Measurements from ENCODE around the gene UBAP2L. TPM values are rescaled to one million over a fixed set of nuclear protein-coding genes. Genes with fewer than 3 reads are reported as not detected.
A peak's percentile ranks its signal among the peaks of the same experiment; 100 is the strongest.

The UBAP2L gene
- total and polyA plus RNA-seq, 9 of the 15 experiments (the other 6 are each of a cell fraction or from before 2014, with no cell fraction given), result 75.0 to 245 (median 119) TPM

DNA sequence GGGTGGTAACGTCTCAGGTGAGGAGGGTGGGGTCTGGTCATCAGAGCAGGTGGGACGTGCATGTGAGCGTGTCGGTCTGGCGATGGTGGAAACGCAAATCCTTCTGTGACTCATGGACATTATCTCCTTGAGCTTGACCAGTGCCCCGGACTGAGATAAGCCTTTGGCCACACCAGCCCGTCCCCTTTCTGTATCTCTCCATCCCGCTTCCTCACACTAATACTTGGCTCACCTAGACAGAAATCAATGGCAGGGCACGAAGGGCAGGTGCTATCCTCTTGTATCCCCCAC, 92.3 kb downstream of the UBAP2L start:
- Histone ChIP-seq H3K4me3 (no peak overlapping the region), H3K36me3 (ENCODE audit: control insufficient read depth, insufficient read depth, low read length) (no peaks in the 10 kb centered on the region), H3K79me2 (ENCODE audit: control insufficient read depth, insufficient read depth, low read length) (no peaks in the 10 kb centered on the region), H3K9ac (ENCODE audit: insufficient read depth in 1 of 2, low read depth in 2 of 2, low read length in 2 of 2) (no peak overlapping the region), H3K27ac (ENCODE audit: extremely low read depth, low read depth, low read length) (no peak overlapping the region; the same call in 2 of the 3 replicates), H3K4me1 (replicated peaks in 1 of 2; ENCODE audit: control insufficient read depth in 2 of 2, insufficient read depth in 2 of 2, low read length in 2 of 2) (peaks cover 19 to 23% of the 10 kb centered on the region in 2 experiments; a peak in 4 of 5 replicates), H3K9me1 (ENCODE audit: control insufficient read depth, insufficient read depth, low read length) (no peaks in the 10 kb centered on the region), H3K27me3 (ENCODE audit: control insufficient read depth in 2 of 2, insufficient read depth in 2 of 2, low read length in 2 of 2) (no peaks in the 10 kb centered on the region), H2AFZ (ENCODE audit: low read depth, low read length) (peak overlapping the region; percentile 56; the same call in 1 of the 2 replicates), H3K4me2 (ENCODE audit: insufficient read depth, low read length) (peak overlapping the region; percentile 80), H3K9me3 (replicated peaks; ENCODE audit: control insufficient read depth, insufficient read depth, low read depth, low read length) (peaks cover 10% of the 10 kb centered on the region), H4K20me1 (replicated peaks; ENCODE audit: control insufficient read depth, insufficient read depth, low read length) (no peaks in the 10 kb centered on the region)
- ChIA-PET POLR2A (interaction anchor here (0.6 kb wide), 1 partner anchor 1691 kb away, joined by 3 read pairs; no protein-coding TSS in a partner anchor), CTCF (ENCODE audit: low intra/inter-chr PET ratio) (no interaction called here)
- peak; percentile 76 for FAIRE-seq
- in situ Hi-C loops (cut with MboI) (no loop called here), intact Hi-C loops (cut with micrococcal nuclease) (no loop called here)
- DNase-seq (ENCODE audit: extremely low read depth in 1 of 4, low spot score in 3 of 4), result peak; percentile 57 to 85 (median 70)
- WGBS (ENCODE audit: insufficient coverage, low coverage, missing lambda C conversion rate), result 0% methylated on average over 10 of the region's 10 CpGs
- ATAC-seq, result peak; percentile 92
- no TSS peak for BruUV-seq (replicated peaks)
- TF ChIP-seq HDAC2 (IDR thresholded peaks at IDR 0.05) (peak; percentile 80), SMARCA4 (IDR thresholded peaks at IDR 0.05) (peak; percentile 94), ARID1B (IDR thresholded peaks at IDR 0.05) (peak; percentile 94), NCOR1 (IDR thresholded peaks at IDR 0.05) (peak; percentile 72), POLR2AphosphoS5 (IDR thresholded peaks at IDR 0.05; ENCODE audit: control insufficient read depth, insufficient read depth, low read depth, low read length) (0 out of 2 replicates have a peak, but pooled peaks have one; percentile 23), CBFA2T3 (IDR thresholded peaks at IDR 0.05) (peak; percentile 90), GATAD2B (IDR thresholded peaks at IDR 0.05; ENCODE audit: borderline replicate concordance) (peak; percentile 80), STAT5A (IDR thresholded peaks at IDR 0.05; ENCODE audit: borderline replicate concordance, low read length) (peak; percentile 44; the same call in 1 of the 2 replicates), NR2C1 (IDR thresholded peaks at IDR 0.05) (no peak), NR2C1 (tag; IDR thresholded peaks at IDR 0.05) (0 out of 2 replicates have a peak, but pooled peaks have one; percentile 42), SMARCB1 (IDR thresholded peaks at IDR 0.05; ENCODE audit: insufficient read length, low read depth) (peak; percentile 52), ATF7 (IDR thresholded peaks at IDR 0.05) (0 out of 2 replicates have a peak, but pooled peaks have one; percentile 40), TRIM24 (IDR thresholded peaks at IDR 0.05) (peak in 1 of 2 experiments; percentile 45; a peak in 1 of 4 replicates), MYBL2 (IDR thresholded peaks at IDR 0.05; ENCODE audit: low read depth) (no peak), MYBL2 (CRISPR knock-in tag; IDR thresholded peaks at IDR 0.05; ENCODE audit: borderline replicate concordance) (no peak), FOS (IDR thresholded peaks at IDR 0.05; ENCODE audit: extremely low read depth, insufficient read length) (peak; percentile 51), GATAD2A (IDR thresholded peaks at IDR 0.05) (0 out of 2 replicates have a peak, but pooled peaks have one; percentile 8)
- TF ChIP-seq, protein P1, sequence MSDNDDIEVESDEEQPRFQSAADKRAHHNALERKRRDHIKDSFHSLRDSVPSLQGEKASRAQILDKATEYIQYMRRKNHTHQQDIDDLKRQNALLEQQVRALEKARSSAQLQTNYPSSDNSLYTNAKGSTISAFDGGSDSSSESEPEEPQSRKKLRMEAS (CRISPR knock-in tag; IDR thresholded peaks at IDR 0.05), result no peak
- TF ChIP-seq, protein P2, sequence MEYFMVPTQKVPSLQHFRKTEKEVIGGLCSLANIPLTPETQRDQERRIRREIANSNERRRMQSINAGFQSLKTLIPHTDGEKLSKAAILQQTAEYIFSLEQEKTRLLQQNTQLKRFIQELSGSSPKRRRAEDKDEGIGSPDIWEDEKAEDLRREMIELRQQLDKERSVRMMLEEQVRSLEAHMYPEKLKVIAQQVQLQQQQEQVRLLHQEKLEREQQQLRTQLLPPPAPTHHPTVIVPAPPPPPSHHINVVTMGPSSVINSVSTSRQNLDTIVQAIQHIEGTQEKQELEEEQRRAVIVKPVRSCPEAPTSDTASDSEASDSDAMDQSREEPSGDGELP (CRISPR knock-in tag; IDR thresholded peaks at IDR 0.05; ENCODE audit: borderline replicate concordance), result no peak
- TF ChIP-seq, protein P3, sequence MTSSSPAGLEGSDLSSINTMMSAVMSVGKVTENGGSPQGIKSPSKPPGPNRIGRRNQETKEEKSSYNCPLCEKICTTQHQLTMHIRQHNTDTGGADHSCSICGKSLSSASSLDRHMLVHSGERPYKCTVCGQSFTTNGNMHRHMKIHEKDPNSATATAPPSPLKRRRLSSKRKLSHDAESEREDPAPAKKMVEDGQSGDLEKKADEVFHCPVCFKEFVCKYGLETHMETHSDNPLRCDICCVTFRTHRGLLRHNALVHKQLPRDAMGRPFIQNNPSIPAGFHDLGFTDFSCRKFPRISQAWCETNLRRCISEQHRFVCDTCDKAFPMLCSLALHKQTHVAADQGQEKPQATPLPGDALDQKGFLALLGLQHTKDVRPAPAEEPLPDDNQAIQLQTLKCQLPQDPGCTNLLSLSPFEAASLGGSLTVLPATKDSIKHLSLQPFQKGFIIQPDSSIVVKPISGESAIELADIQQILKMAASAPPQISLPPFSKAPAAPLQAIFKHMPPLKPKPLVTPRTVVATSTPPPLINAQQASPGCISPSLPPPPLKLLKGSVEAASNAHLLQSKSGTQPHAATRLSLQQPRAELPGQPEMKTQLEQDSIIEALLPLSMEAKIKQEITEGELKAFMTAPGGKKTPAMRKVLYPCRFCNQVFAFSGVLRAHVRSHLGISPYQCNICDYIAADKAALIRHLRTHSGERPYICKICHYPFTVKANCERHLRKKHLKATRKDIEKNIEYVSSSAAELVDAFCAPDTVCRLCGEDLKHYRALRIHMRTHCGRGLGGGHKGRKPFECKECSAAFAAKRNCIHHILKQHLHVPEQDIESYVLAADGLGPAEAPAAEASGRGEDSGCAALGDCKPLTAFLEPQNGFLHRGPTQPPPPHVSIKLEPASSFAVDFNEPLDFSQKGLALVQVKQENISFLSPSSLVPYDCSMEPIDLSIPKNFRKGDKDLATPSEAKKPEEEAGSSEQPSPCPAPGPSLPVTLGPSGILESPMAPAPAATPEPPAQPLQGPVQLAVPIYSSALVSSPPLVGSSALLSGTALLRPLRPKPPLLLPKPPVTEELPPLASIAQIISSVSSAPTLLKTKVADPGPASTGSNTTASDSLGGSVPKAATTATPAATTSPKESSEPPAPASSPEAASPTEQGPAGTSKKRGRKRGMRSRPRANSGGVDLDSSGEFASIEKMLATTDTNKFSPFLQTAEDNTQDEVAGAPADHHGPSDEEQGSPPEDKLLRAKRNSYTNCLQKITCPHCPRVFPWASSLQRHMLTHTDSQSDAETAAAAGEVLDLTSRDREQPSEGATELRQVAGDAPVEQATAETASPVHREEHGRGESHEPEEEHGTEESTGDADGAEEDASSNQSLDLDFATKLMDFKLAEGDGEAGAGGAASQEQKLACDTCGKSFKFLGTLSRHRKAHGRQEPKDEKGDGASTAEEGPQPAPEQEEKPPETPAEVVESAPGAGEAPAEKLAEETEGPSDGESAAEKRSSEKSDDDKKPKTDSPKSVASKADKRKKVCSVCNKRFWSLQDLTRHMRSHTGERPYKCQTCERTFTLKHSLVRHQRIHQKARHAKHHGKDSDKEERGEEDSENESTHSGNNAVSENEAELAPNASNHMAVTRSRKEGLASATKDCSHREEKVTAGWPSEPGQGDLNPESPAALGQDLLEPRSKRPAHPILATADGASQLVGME (CRISPR knock-in tag; IDR thresholded peaks at IDR 0.05), result 0 out of 2 replicates have a peak, but pooled peaks have one; percentile 4
